ENCODE results near the gene FKBP10. TPM values are rescaled to one million over a fixed set of nuclear protein-coding genes. Genes with fewer than 3 reads are reported as not detected.

Gene FKBP10
- total and polyA plus RNA-seq, 12 donors, result 4.8 to 31.8 (median 10.2) TPM

DNA sequence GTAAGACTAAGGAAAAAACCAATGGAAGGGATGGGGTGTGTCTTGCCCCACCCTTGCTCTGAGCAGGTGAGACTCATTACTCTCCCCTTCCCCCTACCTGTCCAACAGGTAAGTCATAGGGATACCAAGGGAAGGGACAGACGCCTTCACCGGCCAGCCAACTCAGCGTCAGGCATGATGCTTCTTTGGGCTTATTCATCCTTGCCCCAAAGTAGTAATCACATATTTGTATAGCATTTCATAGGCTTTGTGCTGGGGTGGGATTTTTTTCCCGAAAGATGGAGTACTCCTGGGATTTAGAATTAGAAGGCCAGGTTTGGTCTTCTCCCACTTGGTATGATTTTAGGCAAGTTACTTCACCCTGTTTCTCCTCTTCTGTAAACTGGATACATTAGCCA lies 25.8 kb upstream of the FKBP10 start:
- peak overlapping the region in 2 of 10 donors; percentile 91 to 92 for H3K4me3 ChIP-seq
- peaks cover 8 to 58% (median 44%) of the 10 kb centered on the region in 9 donors for H3K4me1 ChIP-seq
- H3K27me3 ChIP-seq, result peaks cover 0 to 6% (median 0%) of the 10 kb centered on the region in 7 donors
- intact Hi-C loops (cut with DNase I), result no loop called here
- peak overlapping the region in 4 of 10 donors; percentile 20 to 97 (median 46) for H3K27ac ChIP-seq
- no peak for TF ChIP-seq CTCF (IDR thresholded peaks at IDR 0.05)
- H3K9me3 ChIP-seq, result no peaks in the 10 kb centered on the region
- ATAC-seq (no peak), DNase-seq (no peak)
- no peaks in the 10 kb centered on the region for H3K36me3 ChIP-seq
- 34 to 36% methylated on average over 4 of the region's 4 CpGs for WGBS, 2 donors

DNA sequence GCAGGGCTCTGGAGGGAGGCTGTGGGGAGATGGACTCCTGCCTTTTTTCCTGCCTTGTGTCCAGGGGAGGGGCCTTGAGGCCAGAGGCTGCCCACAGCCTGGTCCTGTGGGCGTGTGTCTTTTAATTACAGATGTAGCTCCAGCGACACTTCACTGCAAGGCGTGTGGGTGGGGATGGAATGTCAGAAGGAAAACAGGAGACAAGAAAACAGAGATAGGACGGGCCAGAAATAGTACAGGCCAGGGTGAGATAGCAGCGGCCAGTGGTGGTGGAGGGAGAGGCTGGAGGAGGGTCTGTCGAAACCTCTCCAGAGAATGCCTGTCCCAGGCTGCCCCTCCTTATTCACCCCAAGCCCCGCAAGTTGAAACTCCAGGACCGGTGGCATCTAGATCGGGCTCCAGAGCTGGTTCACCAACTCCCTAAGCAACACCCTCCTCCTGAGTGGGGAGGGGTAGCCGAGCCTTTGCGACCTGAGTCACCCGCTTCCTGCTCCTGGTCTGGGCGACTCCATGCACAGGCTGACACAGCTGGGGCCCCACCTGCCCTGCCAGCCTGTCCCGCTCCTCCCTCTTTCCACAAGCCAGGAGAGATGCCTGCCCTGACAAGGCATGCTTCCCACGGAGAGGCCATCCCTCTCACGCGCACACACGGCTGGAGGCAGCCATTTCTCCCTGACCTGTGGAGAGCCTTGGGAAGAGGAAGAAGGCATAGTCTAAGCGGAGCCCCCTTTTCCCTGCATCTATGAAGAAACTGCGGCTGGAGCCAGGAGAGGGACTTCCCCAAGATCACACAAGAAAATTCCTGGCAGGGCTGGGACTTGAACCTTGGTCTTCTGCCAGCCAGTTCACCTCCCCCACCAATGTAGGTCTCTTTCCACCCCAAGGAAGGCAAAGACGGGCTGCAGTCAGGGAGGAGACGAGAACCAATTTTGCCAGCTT lies 19.7 kb upstream of the FKBP10 start:
- Histone ChIP-seq H3K27me3 (no peaks in the 10 kb centered on the region), H3K4me3 (peak overlapping the region in 7 of 10 donors; percentile 12 to 34 (median 30)), H3K9me3 (no peaks in the 10 kb centered on the region), H3K27ac (peak overlapping the region; percentile 75 to 98 (median 90)), H3K36me3 (no peaks in the 10 kb centered on the region), H3K4me1 (peaks cover 14 to 44% (median 34%) of the 10 kb centered on the region in 9 donors)
- TF ChIP-seq CTCF (IDR thresholded peaks at IDR 0.05), result no peak
- DNase-seq (peak; percentile 60 to 78), ATAC-seq (peak; percentile 77 to 91 (median 86))
- intact Hi-C loops (cut with DNase I), result loop anchor here in 2 of 10 donors (2.0 to 5.0 kb wide), 2 partner anchors 16 to 1359 kb away; no protein-coding TSS in a partner anchor
- 13 to 24% methylated on average over 22 of the region's 22 CpGs for WGBS, 2 donors

DNA sequence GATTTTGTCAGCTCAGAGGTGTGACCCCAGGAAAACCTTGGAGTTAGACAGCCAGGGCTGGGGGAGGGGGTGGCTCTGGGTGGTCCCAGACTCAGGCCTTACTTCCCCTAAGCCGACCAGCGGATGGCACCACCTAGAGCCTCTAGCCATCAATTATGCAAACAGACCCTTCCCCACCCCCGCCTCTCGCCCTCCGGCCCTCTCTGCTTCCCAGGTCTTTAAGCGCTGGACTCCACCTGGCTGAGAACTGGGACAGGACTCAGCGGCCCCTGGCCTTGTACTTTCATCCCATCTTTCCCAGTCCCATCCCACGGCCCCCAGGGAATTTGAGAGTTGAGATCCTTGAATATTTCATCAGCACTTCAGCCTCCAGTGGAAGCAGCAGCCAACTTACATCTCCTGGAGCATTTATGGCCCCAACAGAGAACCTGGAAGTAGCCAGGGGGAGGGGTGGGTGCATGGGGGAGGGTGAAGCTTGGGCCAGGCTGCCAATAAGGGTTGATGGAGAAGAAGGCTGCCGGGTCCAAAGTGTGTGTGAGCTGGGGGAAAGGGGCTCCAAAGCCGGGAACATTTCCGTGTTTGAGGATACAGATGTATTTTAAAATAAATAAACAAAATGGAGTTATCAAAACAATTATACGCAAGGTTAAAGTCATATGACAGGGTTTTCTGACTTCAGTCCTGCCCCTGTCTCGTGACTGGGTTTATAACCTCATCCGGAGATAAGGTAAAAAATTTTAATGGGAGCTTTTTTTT lies 18.8 kb upstream of the FKBP10 start:
- H3K9me3 ChIP-seq, result no peaks in the 10 kb centered on the region
- no peak for DNase-seq
- intact Hi-C loops (cut with DNase I), result loop anchor here in 2 of 10 donors (2.0 to 5.0 kb wide), 2 partner anchors 17 to 1358 kb away; no protein-coding TSS in a partner anchor
- peak overlapping the region; percentile 75 to 98 (median 90) for H3K27ac ChIP-seq
- no peaks in the 10 kb centered on the region for H3K36me3 ChIP-seq
- ATAC-seq, result peak in 7 of 8 donors; percentile 10 to 55 (median 38)
- H3K27me3 ChIP-seq, result no peaks in the 10 kb centered on the region
- 42 to 57% methylated on average over 14 of the region's 14 CpGs for WGBS, 2 donors
- TF ChIP-seq CTCF (IDR thresholded peaks at IDR 0.05), result peak in 1 of 9 donors; percentile 9
- peaks cover 14 to 43% (median 32%) of the 10 kb centered on the region in 9 donors for H3K4me1 ChIP-seq
- H3K4me3 ChIP-seq, result peak overlapping the region in 7 of 10 donors; percentile 12 to 34 (median 30)

DNA sequence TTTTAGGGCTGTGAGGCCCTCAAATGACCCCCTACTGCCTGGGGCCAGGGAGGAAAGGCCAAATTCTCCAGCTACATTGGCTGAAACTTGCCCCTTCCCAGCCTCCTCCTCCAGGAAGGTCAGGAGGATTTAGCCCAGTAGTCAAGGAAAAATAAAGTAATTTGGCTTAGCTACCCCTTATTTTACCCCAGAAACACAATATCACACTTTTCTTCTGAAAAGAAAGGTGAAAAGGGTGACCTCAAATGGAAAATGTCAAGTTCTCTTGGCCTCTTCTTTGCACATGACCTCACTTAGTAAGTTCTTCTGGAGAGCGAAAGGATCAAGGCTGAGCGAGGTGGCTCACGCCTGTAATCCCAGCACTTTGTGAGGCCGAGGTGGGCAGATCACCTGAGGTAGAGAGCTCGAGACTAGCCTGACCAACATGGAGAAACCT lies 18.2 kb upstream of the FKBP10 start:
- no peak overlapping the region for H3K4me3 ChIP-seq
- H3K27me3 ChIP-seq, result no peaks in the 10 kb centered on the region
- intact Hi-C loops (cut with DNase I), result loop anchor here in 1 of 10 donors (5.0 kb wide), 1 partner anchor 1358 kb away; no protein-coding TSS in a partner anchor
- DNase-seq (no peak), ATAC-seq (no peak)
- no peaks in the 10 kb centered on the region for H3K36me3 ChIP-seq
- H3K4me1 ChIP-seq, result peaks cover 14 to 39% (median 32%) of the 10 kb centered on the region in 9 donors
- 93 to 95% methylated on average over 5 of the region's 5 CpGs for WGBS, 2 donors
- H3K9me3 ChIP-seq, result no peaks in the 10 kb centered on the region
- H3K27ac ChIP-seq, result peak overlapping the region in 7 of 10 donors; percentile 79 to 98 (median 92)
- TF ChIP-seq CTCF (IDR thresholded peaks at IDR 0.05), result no peak

All from heart right ventricle (tissue), 16 donors.